Body of pancreas (tissue), 4 donors: ENCODE results near the gene PUSL1.

ENCODE experiments used
- POLR2A ChIP-seq, 3 donors: fragments of 450-650 bp; IDR thresholded peaks; one replicate each; pipeline ENCODE4 v1.6.1; 2016; ENCODE audit warnings: antibody characterized with exemption in 3 of 3, mild to moderate bottlenecking in 2 of 3
- TF ChIP-seq, protein P1 (sequence below), 7 experiments: fragments of 450-650 bp in 4 of 7; fragments of 200-600 bp in 3 of 7; sonication (generic) in 3 of 7; IDR thresholded peaks; one replicate each; pipeline ENCODE4 v1.5.1; 2016 to 2019; ENCODE audit warnings: antibody characterized with exemption in 7 of 7

DNA sequence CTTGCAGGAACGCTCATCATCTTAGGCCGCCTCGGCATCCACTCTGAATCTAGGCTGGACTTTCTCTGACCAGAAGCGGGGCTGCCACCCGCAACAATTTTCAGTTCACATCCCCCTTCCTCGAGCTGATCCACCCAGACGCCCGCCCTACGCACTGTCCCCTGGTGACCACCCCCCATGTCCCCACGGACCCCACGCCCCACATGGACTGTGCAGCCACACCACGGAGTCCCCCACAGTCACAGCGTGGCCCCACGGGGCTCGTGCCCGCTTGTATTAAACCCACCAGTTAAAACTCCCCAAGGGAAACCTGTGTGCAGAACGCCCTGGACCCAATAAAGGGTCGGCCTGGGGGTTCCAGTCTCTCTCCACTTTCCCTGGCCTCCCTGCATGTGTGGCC lies 48.9 kb upstream of the PUSL1 start:
- TF ChIP-seq, protein P1, sequence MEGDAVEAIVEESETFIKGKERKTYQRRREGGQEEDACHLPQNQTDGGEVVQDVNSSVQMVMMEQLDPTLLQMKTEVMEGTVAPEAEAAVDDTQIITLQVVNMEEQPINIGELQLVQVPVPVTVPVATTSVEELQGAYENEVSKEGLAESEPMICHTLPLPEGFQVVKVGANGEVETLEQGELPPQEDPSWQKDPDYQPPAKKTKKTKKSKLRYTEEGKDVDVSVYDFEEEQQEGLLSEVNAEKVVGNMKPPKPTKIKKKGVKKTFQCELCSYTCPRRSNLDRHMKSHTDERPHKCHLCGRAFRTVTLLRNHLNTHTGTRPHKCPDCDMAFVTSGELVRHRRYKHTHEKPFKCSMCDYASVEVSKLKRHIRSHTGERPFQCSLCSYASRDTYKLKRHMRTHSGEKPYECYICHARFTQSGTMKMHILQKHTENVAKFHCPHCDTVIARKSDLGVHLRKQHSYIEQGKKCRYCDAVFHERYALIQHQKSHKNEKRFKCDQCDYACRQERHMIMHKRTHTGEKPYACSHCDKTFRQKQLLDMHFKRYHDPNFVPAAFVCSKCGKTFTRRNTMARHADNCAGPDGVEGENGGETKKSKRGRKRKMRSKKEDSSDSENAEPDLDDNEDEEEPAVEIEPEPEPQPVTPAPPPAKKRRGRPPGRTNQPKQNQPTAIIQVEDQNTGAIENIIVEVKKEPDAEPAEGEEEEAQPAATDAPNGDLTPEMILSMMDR (IDR thresholded peaks at IDR 0.05), result no peak
- TF ChIP-seq POLR2A (IDR thresholded peaks at IDR 0.05), result no peak
